GM18499 (cell line): ENCODE data around the gene PLEKHG3.
"Not testable (repeated sequence)": the region's sequence is repeated elsewhere in the genome, so short reads cannot be mapped to it uniquely, and the experiment has no call there.

Experiments
- ATAC-seq: cut with Tn5 transposase; IDR thresholded peaks from one replicate; pipeline ENCODE4 v1.9.1; 2021; ENCODE audit warnings: moderate number of reproducible peaks; ENCODE audit not compliant: insufficient read depth, unreplicated experiment

Gene PLEKHG3

DNA sequence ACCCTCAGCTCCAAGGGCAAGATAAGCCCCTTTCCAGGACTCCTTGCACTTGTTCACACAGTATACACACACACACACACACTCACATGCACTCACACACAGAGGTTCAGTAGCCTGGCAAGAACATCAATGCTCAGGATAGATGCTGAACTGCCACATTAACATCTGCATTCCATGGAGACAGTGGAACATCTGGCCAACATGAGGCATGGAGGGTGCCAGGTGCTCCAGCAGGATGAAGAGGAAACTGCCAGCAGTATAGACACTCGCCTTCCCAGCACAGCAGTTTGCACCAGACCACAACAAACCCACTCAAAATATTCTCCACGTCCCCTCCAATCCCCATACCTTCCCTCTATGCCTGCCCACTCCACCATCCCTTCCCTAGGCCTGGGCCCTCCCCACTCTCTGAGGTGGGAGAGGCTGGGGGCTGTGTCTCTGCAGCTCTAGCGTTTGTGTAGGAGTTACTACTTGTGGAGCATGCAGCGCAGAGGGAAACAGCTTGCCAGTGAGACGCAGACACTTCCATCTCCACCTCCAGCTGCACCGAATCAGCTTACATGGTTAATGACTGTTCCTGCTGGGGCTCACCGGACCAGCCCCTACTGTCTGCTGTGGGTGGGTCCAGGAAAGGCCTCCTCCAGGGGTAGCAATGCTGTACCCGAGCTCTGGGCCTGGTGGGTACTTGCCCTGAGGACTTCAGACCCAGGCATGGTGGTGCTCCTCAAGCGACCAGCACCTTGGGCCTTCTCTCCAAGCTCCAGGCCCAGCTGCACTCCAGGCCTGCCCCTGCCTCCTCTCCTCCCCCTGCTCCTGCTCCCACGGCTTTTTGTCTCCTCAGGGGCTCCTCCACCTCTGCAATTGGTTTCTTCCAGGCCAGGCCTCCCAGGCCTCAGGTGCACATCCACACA lies 18.6 kb upstream of the PLEKHG3 start:
- ATAC-seq, result no peak

DNA sequence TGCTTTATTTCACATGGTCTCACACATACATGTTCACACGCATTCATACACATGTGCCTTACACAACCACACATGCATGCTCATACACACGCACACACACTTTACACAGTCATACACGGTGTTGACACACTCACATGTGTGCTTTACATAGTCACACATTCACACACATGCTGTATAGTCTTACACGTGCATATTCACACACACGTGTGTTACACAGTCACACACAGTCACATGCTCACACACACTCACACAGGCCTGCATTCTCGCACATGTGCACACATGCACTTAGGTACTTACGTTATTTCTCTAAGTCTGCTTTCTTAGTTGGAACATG lies 18.0 kb upstream of the PLEKHG3 start:
- ATAC-seq, result no peak

DNA sequence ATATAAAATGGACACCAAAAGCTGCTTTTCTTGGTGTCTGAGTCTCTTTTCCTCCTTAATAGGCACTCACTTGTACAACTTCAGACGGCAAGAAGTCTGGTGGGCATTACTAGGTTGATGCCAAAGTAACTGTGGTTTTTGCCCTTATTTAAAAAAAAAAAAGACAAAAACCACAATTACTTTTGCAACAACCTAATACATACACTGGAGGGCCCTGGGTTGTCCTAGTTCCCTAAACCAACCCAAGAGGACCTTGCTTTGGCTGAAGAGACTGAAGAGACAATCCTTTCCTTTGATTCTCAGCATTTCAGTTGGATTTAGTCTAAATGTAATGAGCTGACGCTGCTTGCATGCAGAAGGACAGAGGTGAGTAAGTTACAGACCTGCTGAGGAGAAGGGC lies 16.2 kb upstream of the PLEKHG3 start:
- ATAC-seq, result no peak

DNA sequence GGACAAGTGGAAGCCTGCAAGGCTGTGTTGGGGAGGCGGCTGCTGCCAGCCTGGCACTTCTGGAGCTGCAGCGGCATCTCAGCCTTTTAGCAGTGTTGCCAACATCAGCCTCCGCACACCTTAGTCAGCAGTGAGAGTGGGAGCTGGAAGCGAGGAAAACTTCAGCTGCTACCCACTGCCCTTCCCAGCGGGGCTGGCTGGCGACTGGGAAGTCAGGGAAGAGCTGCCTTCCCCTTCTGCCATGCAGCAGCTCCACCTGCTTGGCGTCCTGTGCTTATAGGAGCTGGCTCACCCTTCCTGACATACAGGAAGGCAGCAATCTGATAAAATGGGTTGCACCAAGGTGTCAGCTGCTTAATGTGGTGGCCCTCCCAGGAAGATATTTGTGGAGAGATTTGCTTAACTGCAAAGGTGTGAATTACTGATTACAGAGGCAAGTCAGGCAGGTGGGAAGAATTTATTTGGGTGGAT lies 15.4 kb upstream of the PLEKHG3 start:
- ATAC-seq, result no peak

- ATAC-seq, result no peak
Observed at GRCh38 chr14:64689289-64689688, 14.9 kb upstream of the PLEKHG3 start.

DNA sequence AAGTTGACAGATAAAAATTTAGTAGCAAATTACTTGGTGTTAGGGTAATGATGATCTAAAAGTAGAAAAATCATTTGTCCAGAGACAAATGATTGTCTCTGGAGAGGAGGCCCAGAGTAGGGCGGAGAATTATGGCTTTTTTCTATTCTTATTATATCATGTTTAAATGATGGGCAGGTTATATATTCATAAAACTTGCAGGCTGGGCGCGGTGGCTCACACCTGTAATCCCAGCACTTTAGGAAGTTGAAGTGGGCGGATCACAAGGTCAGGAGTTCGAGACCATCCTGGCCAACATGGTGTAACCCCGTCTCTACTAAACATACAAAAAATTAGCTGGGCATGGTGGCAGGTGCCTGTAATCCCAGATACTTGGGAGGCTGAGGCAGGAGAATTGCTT lies 13.6 kb upstream of the PLEKHG3 start:
- not testable (repeated sequence) for ATAC-seq

GRCh38 chr14:64691376-64691775 lies 12.8 kb upstream of the PLEKHG3 start:
- no peak for ATAC-seq

GRCh38 chr14:64692189-64692985 lies 11.8 kb upstream of the PLEKHG3 start:
- ATAC-seq, result no peak

DNA sequence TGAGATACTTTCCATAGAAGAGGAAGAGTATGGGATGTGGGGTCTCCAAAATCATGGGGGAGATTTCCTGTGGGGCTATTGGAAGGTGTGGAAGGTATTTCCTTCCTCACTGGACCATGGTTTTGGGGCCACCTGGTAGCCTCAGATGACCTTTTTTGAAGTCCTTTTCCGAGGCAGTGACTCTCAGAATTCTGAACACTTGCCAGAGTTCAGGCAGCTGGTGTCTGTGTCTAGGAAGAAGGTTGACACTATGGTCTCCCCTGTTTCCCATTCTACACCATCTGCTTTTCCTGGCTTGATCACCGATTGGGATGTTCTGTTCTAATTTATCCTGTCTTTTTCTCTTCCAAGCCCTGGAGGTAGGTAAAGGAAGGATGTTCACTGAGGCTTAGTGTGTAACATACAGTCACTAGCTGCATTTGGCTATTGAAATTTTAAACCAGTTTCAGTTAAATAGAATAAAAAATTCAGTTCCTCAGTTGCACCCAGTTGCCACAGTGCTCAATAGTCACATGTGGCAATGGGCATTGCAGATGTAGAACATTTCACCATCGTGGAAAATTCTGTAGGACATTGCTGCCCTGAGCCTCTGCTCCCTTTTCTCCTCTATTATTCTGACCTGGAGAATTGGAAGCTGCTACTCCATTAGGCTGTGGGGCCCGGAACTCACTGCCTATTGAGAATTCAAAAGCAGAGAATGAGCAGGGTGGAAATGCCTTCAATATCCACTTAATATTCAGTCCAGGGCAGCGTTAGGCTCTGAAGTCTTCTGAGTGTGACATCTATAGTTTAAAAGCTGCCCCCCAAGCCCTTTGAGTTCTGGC lies 11.0 kb upstream of the PLEKHG3 start:
- no peak for ATAC-seq

DNA sequence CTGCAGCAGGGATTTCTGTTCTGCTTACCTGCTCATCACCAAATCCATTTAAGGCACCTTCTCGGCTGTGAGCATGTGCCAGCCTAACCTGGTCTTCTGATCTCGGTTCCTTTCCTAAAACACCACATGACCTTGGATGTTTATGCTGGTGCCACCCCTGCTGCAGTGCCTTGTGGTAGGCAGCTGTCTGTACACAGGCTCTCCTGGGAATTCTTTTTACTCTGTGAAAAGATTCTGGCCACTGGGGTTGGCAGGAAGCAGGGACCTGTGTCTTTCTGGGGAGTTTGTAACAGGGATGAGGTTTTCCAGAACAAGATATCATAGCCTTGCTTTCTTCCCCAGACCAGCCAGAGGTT lies 10.4 kb upstream of the PLEKHG3 start:
- ATAC-seq, result no peak

DNA sequence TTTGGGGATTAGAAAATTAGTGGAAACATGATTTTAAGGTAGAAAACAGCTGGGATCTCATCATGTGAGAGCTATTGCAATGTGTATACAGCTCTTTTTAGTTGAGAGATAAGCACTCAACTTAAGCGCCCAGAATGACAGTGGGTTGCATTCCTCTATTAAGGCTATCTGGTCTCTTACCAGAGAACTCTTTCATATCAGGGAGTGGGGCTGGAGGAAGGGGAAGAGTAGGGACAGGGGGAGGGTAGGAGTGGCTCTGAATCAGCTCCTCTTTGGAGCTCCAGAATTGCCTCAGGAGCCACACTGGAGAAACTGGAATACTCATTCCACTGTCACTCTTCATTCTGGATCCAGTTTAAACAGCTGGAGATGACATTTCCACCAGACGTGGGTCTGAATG lies 9.2 kb upstream of the PLEKHG3 start:
- ATAC-seq, result no peak

GRCh38 chr14:64696355-64696857 lies 7.8 kb upstream of the PLEKHG3 start:
- ATAC-seq, result no peak

- no peak for ATAC-seq
Observed at GRCh38 chr14:64698903-64699302, 5.3 kb upstream of the PLEKHG3 start.

GRCh38 chr14:64700290-64700689 lies 3.9 kb upstream of the PLEKHG3 start:
- ATAC-seq, result no peak

DNA sequence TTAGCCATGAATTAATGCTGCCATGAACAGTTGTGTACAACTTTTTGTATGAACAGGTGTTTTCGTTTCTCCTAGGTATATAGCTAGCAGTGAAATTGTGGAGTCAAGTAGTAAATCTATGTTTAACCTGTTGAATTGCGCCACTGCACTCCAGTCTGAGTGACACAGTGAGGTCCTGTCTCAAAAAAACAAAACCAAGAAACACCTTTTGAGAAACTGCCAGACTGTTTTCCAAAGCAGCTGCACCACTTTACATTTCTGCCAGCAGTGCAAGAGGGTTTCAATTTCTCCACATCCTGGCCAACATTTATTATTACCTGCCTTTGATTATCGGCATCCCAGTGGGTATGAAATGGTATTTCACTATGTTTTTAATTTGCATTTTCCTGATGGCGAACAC lies 3.3 kb upstream of the PLEKHG3 start:
- ATAC-seq, result no peak

DNA sequence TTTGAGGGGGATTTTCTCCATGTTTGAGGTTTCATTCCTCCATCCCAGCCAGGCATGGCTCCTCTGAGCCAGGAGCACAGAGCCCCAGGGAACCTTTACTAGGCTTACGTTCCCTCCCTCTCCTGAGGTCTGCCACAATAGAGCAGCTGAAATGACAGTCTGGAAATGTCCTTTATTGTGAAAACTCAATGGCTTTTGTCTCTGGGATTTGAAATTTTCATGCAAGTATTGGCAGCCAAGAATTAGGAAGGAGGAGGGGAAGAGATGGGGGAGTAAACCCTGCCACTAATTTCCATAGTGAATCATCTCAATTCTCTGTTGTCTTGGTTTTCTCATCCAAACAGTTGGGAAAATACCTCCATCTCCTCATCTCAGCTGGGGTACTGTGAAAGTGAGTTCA lies 2.6 kb upstream of the PLEKHG3 start:
- no peak for ATAC-seq

DNA sequence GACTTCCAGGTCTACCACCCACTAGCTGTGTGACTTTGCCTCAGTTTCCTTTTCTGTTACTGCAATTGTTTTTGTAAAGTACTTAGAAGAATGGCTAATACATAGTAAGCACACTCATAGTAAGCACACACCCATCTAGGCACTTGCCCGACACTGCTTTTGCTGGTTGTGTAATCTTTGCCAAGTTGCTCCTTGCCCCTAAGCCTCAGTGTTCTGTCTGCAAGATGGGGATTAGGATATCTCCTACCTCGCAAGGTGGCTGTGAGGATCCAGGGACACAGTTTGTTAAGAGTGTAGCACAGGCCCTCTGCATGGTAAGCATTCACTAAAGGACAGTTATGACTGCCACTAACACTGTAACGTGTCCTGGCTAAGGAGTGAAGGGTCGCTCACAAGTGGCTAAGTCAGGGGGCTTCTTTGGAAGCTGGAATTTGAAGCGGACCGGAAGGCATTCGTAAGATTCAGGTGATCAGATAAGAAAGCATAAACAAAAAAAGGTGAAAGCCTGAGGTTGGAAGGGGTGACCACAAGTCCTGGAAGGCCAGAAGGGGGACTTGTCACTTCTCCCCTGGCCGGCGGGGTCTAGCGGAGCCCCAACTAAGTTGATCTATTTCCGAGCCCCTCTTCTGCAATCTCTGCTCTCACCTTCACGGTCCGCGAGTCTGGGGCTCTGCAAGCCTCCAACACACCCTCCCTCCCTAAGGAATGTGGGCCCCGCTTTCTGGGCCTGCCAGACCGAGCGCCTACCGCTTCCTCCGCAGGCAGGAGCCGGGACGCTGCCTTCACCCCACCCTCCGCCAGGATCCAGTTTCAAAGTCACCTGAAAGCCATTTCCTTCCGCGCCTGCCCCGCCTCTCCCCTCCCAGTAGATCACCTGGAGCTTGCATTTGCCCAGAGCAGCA lies 1.5 kb upstream of the PLEKHG3 start:
- no peak for ATAC-seq

DNA sequence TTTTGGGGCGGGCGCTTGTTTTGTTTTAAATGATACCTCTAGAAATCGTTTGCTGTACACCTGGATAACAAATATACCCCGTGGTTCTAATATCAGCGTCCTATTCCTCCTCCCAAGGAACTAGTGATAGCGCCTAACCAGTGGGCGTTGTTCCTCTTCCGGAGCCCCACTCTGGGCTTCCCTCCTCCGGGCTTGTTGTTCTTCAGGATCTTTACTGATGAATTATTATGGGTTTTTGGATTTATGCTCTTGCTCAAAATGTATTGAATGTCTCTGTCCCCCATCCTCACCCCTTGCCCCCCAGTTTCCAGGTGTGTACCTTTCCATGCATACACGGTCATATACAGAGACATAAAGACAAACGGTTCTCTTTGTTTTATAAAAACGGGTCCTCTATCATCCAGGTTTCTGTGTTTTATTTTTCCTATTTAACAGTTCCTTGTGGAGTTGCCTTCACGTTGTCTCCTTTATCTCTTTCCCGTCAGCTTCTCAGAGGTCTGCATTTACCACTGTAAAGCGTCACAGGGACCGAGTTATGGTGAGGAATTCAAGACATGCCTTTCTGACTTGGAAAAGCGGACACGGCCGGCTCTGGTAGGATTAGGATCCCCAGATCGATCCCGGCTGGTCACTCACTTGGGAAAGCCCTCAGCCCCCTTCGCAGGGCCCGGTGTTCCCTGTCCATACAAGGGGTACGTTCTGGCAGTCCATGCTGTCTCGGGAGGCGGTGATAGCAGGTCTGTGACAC lies 655 bp upstream of the PLEKHG3 start:
- no peak for ATAC-seq
